PC-3 (cell line): ENCODE measurements around the gene AP5Z1. TPM values are rescaled to one million over a fixed set of nuclear protein-coding genes. Genes with fewer than 3 reads are reported as not detected.

ENCODE experiments used
- ATAC-seq: fragments of 200-7000 bp; cut with Tn5 transposase; 2 replicates; pipeline ENCODE4 v1.9.1; 2020; ENCODE audit warnings: mild to moderate bottlenecking, moderate library complexity
- BruUV-seq: library from RNA; stranded (reverse); fragments of 400-500 nt; replicated peaks from 2 replicates; lab custom pipeline; 2021; lab: Mats Ljungman, UMichigan
- CTCF ChIA-PET: fragments of 300-600 bp; sonication (Branson Sonifier 250); formaldehyde crosslinking; loops from one replicate; lab custom pipeline; 2022; ENCODE audit warnings: antibody characterized with exemption; lab: Charles Lee
- POLR2A ChIA-PET: fragments of 300-600 bp; sonication (Branson Sonifier 250); formaldehyde crosslinking; loops from one replicate; lab custom pipeline; 2022; ENCODE audit warnings: antibody characterized with exemption; ENCODE audit not compliant: unreplicated experiment; lab: Charles Lee
- DNase-seq: peaks from one replicate; pipeline ENCODE4 v3.0.0-alpha.2; 2015
- H2AFZ ChIP-seq: fragments of 300-600 bp; sonication (generic); 2 replicates; pipeline ENCODE4 v1.6.0; 2016; ENCODE audit warnings: antibody characterized with exemption, low read length
- H3F3A ChIP-seq: fragments of 300-600 bp; sonication (generic); one replicate; pipeline ENCODE4 v1.6.0; 2017; ENCODE audit warnings: antibody characterized with exemption, low read length, control low read depth, mild to moderate bottlenecking; ENCODE audit not compliant: unreplicated experiment
- H3K27ac ChIP-seq: fragments of 300-600 bp; sonication (generic); 2 replicates; pipeline ENCODE4 v1.5.1; 2016; ENCODE audit warnings: mild to moderate bottlenecking, low read length
- H3K27me3 ChIP-seq: fragments of 300-600 bp; sonication (generic); 2 replicates; pipeline ENCODE4 v1.6.1; 2016; ENCODE audit warnings: low read length, mixed read lengths
- H3K36me3 ChIP-seq: fragments of 300-600 bp; sonication (generic); 2 replicates; pipeline ENCODE4 v1.6.1; 2016; ENCODE audit warnings: low read depth, mixed run types, low read length, mixed read lengths
- H3K4me1 ChIP-seq: fragments of 300-600 bp; sonication (generic); 2 replicates; pipeline ENCODE4 v1.5.1; 2016; ENCODE audit warnings: low read length; ENCODE audit not compliant: insufficient read depth
- H3K4me2 ChIP-seq: fragments of 300-600 bp; sonication (generic); 2 replicates; pipeline ENCODE4 v1.6.0; 2016; ENCODE audit warnings: low read length
- H3K4me3 ChIP-seq: fragments of 300-600 bp; sonication (generic); 2 replicates; pipeline ENCODE4 v1.5.1; 2016; ENCODE audit warnings: mild to moderate bottlenecking, low read length, mixed read lengths
- H3K79me2 ChIP-seq: fragments of 300-600 bp; sonication (generic); 2 replicates; pipeline ENCODE4 v1.6.1; 2017; ENCODE audit warnings: low read length, mixed read lengths
- H3K9ac ChIP-seq: fragments of 300-600 bp; sonication (generic); 2 replicates; pipeline ENCODE4 v1.6.0; 2016; ENCODE audit warnings: mild to moderate bottlenecking, low read length
- H3K9me2 ChIP-seq: fragments of 300-600 bp; sonication (generic); replicated peaks from 2 replicates; pipeline ENCODE4 v1.6.1; 2016; ENCODE audit warnings: mixed run types, low read length, mixed read lengths
- H3K9me3 ChIP-seq: fragments of 300-600 bp; sonication (generic); 2 replicates; pipeline ENCODE4 v1.6.1; 2016; ENCODE audit warnings: low read length, mixed read lengths
- H4K20me1 ChIP-seq: fragments of 300-600 bp; sonication (generic); 2 replicates; pipeline ENCODE4 v1.6.1; 2016; ENCODE audit warnings: low read length, mixed read lengths
- CTCF ChIP-seq: fragments of 300-600 bp; sonication (generic); conservative IDR thresholded peaks from 2 replicates; pipeline ENCODE4 v1.5.1; 2017; ENCODE audit warnings: antibody characterized with exemption, low read depth, mild to moderate bottlenecking, low read length
- EZH2 ChIP-seq: fragments of 300-600 bp; sonication (generic); IDR thresholded peaks from one replicate; pipeline ENCODE4 v1.6.1; 2017; ENCODE audit warnings: antibody characterized with exemption, mild to moderate bottlenecking, low read length; ENCODE audit not compliant: unreplicated experiment
- EZH2phosphoT487 ChIP-seq: fragments of 300-600 bp; sonication (generic); IDR thresholded peaks from 2 replicates; pipeline ENCODE4 v1.6.1; 2018; ENCODE audit warnings: mild to moderate bottlenecking, antibody characterized with exemption, low read length, borderline replicate concordance
- intact Hi-C: fragments of 100-400 bp; cut with micrococcal nuclease; formaldehyde crosslinking; loops from 2 replicates; pipeline ENCODE4 v1.9.0; 2023
- total RNA-seq: library from RNA; depleted of rRNA; stranded (reverse); fragments of >200 nt; gene quantifications from 2 replicates; pipeline ENCODE4 v1.2.3, GENCODE V29; 2014

Gene AP5Z1
- total RNA-seq, 1 experiment from 2014 or later, result 36.6 TPM

DNA sequence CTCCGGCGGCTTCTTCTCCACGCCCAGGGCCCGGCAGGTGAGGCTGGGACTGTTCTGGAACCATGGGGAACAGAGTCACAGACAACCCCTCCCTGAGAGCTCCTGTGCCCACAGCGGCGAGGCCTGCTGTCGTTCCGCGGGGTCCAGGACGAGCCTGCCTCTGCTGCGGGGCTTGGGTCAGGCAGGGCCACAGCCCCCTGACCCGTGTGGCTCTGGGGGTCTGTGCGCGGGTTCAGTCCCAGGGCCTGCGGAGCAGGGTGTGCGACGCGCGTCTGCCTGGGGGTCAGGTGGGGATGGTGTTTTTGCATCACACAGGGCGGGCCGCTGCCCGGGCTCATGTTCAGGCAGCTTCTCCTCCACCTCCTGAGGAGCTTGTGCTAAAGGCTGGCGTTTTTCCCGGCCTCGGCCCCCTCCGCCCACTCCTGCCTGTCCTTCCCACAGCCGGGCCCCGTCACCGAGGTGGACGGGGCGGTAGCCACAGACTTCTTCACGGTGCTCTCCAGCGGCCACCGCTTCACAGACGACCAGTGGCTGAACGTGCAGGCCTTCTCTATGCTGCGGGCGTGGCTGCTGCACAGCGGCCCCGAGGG lies 8.4 kb downstream of the AP5Z1 start:
- no peaks in the 10 kb centered on the region for H3K27me3 ChIP-seq
- H3K4me3 ChIP-seq, result no peak overlapping the region
- no peaks in the 10 kb centered on the region for H3K36me3 ChIP-seq
- POLR2A ChIA-PET, result no interaction called here
- H3K4me2 ChIP-seq, result no peak overlapping the region
- peaks cover 4% of the 10 kb centered on the region; the same call in 1 of the 2 replicates for H3K79me2 ChIP-seq
- no peaks in the 10 kb centered on the region for H3K9me3 ChIP-seq
- H2AFZ ChIP-seq, result no peak overlapping the region
- no peaks in the 10 kb centered on the region for H3K4me1 ChIP-seq
- intact Hi-C loops, result no loop called here
- no peak overlapping the region for H3K9ac ChIP-seq
- no peaks in the 10 kb centered on the region for H3F3A ChIP-seq
- no peak for ATAC-seq
- H4K20me1 ChIP-seq, result no peaks in the 10 kb centered on the region
- TF ChIP-seq CTCF (no peak), EZH2 (no peak)
- no TSS peak for BruUV-seq
- CTCF ChIA-PET, result no interaction called here
- DNase-seq, result no peak
- no peak overlapping the region for H3K27ac ChIP-seq
- H3K9me2 ChIP-seq, result no peaks in the 10 kb centered on the region

DNA sequence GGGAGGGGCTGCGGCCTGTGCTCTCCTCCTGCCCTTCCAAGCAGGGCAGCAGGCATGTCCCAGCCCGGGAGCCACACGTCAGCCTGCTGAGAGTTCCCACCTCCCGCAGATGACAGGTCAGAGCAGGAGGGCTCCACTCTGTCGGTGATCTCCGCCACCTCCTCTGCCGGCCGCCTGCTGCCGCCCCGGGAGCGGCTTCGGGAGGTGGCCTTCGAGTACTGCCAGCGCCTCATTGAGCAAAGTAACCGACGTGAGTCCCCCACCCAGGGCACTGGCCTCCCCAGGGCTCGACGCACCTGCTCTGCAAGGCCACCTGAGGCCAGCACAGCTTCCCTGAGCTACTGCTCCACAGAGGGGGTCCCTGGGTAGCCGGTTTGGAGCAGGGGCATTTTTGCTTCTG lies 9.4 kb downstream of the AP5Z1 start:
- POLR2A ChIA-PET, result no interaction called here
- Histone ChIP-seq H2AFZ (no peak overlapping the region), H3K27me3 (no peaks in the 10 kb centered on the region), H3K4me2 (no peak overlapping the region), H3K9me2 (no peaks in the 10 kb centered on the region), H3K36me3 (no peaks in the 10 kb centered on the region), H3K9ac (no peak overlapping the region), H3K9me3 (no peaks in the 10 kb centered on the region), H3K27ac (no peak overlapping the region), H4K20me1 (no peaks in the 10 kb centered on the region), H3F3A (no peaks in the 10 kb centered on the region), H3K4me1 (no peaks in the 10 kb centered on the region), H3K4me3 (no peak overlapping the region), H3K79me2 (peaks cover 3% of the 10 kb centered on the region; the same call in 1 of the 2 replicates)
- TF ChIP-seq EZH2 (no peak), EZH2phosphoT487 (no peak), CTCF (no peak)
- intact Hi-C loops, result no loop called here
- CTCF ChIA-PET, result no interaction called here
- ATAC-seq (no peak), DNase-seq (no peak)
- BruUV-seq, result no TSS peak

- Histone ChIP-seq H4K20me1 (no peaks in the 10 kb centered on the region), H3K4me3 (no peak overlapping the region), H3F3A (no peaks in the 10 kb centered on the region), H3K36me3 (no peaks in the 10 kb centered on the region; the same call in 1 of the 2 replicates), H3K79me2 (no peaks in the 10 kb centered on the region), H3K9ac (no peak overlapping the region), H3K27ac (no peak overlapping the region), H3K9me3 (no peaks in the 10 kb centered on the region), H3K4me2 (no peak overlapping the region), H3K4me1 (no peaks in the 10 kb centered on the region), H3K9me2 (no peaks in the 10 kb centered on the region), H3K27me3 (no peaks in the 10 kb centered on the region), H2AFZ (no peak overlapping the region)
- TF ChIP-seq EZH2 (no peak), EZH2phosphoT487 (no peak), CTCF (no peak)
- no TSS peak for BruUV-seq
- ATAC-seq, result no peak
- intact Hi-C loops, result no loop called here
- POLR2A ChIA-PET, result no interaction called here
- CTCF ChIA-PET, result no interaction called here
- DNase-seq, result no peak
Observed at GRCh38 chr7:4785371-4785770, 9.9 kb downstream of the AP5Z1 start.
